ENCODE data around the gene ZNF431. TPM values are rescaled to one million over a fixed set of nuclear protein-coding genes. Genes with fewer than 3 reads are reported as not detected.

The ZNF431 gene
- total and polyA plus RNA-seq, 9 donors, result 11.7 to 52.2 (median 30.5) TPM

DNA sequence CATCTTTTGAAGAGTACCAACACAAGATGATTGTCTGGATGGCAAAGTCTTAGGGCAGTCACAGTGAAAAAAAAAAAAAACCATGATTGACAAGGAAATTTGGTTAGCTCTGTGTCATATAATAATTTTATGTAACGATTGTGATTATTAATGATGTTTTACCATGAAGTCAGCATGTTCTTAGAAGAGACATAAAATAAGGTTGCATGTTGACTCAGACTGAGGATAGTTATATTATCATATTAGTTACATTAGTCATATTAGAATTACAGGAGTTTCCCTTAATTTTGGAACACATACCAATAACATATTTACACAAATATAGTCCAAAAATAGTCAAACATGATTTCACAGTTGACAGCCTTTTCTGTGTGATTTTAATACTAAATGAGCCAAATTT is 5.7 kb downstream of the ZNF431 start:
- peak overlapping the region in 1 of 2 donors; percentile 6 for H3K27ac ChIP-seq
- no peak overlapping the region for H3K4me3 ChIP-seq
- 5 to 36% (median 13%) methylated on average over 1 of the region's 1 CpG for WGBS, 3 donors
- no peaks in the 10 kb centered on the region for H3K27me3 ChIP-seq
- no peak for DNase-seq
- peaks cover 7% of the 10 kb centered on the region for H3K4me1 ChIP-seq (ENCODE audit: insufficient read depth)
- intact Hi-C loops (cut with DNase I), result no loop called here
- no peaks in the 10 kb centered on the region for H3K36me3 ChIP-seq
- no peaks in the 10 kb centered on the region for H3K9me3 ChIP-seq
- TF ChIP-seq, protein P1, sequence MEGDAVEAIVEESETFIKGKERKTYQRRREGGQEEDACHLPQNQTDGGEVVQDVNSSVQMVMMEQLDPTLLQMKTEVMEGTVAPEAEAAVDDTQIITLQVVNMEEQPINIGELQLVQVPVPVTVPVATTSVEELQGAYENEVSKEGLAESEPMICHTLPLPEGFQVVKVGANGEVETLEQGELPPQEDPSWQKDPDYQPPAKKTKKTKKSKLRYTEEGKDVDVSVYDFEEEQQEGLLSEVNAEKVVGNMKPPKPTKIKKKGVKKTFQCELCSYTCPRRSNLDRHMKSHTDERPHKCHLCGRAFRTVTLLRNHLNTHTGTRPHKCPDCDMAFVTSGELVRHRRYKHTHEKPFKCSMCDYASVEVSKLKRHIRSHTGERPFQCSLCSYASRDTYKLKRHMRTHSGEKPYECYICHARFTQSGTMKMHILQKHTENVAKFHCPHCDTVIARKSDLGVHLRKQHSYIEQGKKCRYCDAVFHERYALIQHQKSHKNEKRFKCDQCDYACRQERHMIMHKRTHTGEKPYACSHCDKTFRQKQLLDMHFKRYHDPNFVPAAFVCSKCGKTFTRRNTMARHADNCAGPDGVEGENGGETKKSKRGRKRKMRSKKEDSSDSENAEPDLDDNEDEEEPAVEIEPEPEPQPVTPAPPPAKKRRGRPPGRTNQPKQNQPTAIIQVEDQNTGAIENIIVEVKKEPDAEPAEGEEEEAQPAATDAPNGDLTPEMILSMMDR (IDR thresholded peaks at IDR 0.05), result no peak
- no peak for TF ChIP-seq POLR2A (IDR thresholded peaks at IDR 0.05)
- TF ChIP-seq EP300 (IDR thresholded peaks at IDR 0.05), result no peak

DNA sequence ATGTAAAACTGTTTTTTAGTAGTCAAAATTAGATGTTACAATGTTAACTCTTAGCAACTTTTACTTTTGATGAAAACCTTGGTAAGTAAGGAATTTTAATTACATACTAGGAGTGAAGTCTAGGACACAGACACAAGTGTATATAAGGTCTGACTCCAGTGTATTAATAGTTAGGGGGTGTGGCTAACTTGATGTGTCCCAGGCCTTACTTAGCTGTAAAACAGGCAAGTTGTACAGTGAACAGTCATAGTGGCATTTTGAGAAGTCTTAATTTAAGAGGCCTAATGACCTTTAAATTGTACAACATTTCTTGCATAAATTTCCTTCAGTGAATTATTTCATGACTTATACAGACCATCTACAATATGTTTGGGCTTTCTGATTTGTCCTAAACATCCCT is 6.8 kb downstream of the ZNF431 start:
- H3K9me3 ChIP-seq, result no peaks in the 10 kb centered on the region
- no peak for TF ChIP-seq POLR2A (IDR thresholded peaks at IDR 0.05)
- TF ChIP-seq, protein P1 (IDR thresholded peaks at IDR 0.05), result no peak
- no peak for TF ChIP-seq EP300 (IDR thresholded peaks at IDR 0.05)
- H3K36me3 ChIP-seq, result no peaks in the 10 kb centered on the region
- no peak overlapping the region for H3K27ac ChIP-seq
- H3K27me3 ChIP-seq, result no peaks in the 10 kb centered on the region
- intact Hi-C loops (cut with DNase I), result no loop called here
- H3K4me3 ChIP-seq, result no peak overlapping the region
- no peak for DNase-seq
- peaks cover 7% of the 10 kb centered on the region for H3K4me1 ChIP-seq (ENCODE audit: insufficient read depth)

DNA sequence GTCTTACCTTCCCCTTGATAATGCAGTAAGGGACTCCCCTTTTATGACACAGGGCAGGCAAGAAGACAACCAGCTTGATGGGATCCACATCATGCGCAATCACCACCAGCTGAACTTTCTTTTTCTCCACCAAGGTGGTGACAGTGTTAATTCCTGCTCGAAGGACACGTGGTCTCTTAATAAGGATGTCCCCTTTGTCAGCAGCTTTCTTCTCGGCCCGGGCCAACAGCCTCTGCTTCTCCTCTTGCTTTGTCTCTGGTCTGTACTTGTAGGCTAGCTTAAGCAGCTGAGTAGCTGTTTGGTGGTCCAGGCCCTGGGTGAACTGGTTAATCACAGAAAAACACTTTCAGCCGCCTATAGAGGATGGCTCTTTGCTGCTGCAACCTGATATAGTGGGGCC is 8.0 kb downstream of the ZNF431 start:
- intact Hi-C loops (cut with DNase I), result no loop called here
- no peak overlapping the region for H3K27ac ChIP-seq
- no peaks in the 10 kb centered on the region for H3K36me3 ChIP-seq
- TF ChIP-seq, protein P1 (IDR thresholded peaks at IDR 0.05), result no peak
- no peak for TF ChIP-seq EP300 (IDR thresholded peaks at IDR 0.05)
- TF ChIP-seq POLR2A (IDR thresholded peaks at IDR 0.05), result no peak
- H3K27me3 ChIP-seq, result no peaks in the 10 kb centered on the region
- 93 to 97% (median 95%) methylated on average over 6 of the region's 6 CpGs for WGBS, 3 donors
- H3K4me3 ChIP-seq, result no peak overlapping the region
- DNase-seq, result no peak
- H3K4me1 ChIP-seq (ENCODE audit: insufficient read depth), result peaks cover 7% of the 10 kb centered on the region
- no peaks in the 10 kb centered on the region for H3K9me3 ChIP-seq

DNA sequence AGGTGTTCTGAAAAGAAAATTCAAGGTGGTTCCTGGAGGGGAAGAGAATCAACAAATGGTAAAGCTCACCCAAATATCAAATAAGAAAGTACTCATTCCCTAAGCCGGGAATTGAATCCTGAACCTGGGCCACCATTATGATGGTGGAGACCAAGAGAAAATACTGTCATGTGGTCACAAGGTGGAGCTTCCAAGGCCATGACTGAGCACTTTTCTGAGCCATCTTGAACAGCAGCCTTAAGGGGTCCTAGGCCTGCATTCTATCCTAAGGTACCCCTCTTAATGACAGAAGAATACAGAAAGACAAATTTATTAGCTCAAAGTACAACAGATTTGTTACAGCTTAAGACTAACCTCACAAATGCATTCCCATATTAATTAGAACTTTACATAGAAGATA is 9.6 kb downstream of the ZNF431 start:
- TF ChIP-seq, protein P1 (IDR thresholded peaks at IDR 0.05), result no peak
- TF ChIP-seq POLR2A (IDR thresholded peaks at IDR 0.05), result no peak
- no peak for TF ChIP-seq EP300 (IDR thresholded peaks at IDR 0.05)
- H3K27me3 ChIP-seq, result no peaks in the 10 kb centered on the region
- no peaks in the 10 kb centered on the region for H3K36me3 ChIP-seq
- intact Hi-C loops (cut with DNase I), result no loop called here
- peaks cover 5% of the 10 kb centered on the region for H3K4me1 ChIP-seq (ENCODE audit: insufficient read depth)
- WGBS, 3 donors, result 91 to 100% (median 95%) methylated on average over 1 of the region's 1 CpG
- no peaks in the 10 kb centered on the region for H3K9me3 ChIP-seq
- no peak for DNase-seq
- no peak overlapping the region for H3K27ac ChIP-seq
- no peak overlapping the region for H3K4me3 ChIP-seq
